GM23338 (cell line): ENCODE measurements around the gene SLC6A5.

Experiments used
- CTCF ChIP-seq, 2 experiments: fragments of 200-600 bp in 1 of 2; sonication (generic) in 1 of 2; conservative IDR thresholded peaks; 2 replicates each; pipeline versions ENCODE4 v1.5.1 to v1.6.1; 2016 to 2017; ENCODE audit warnings: antibody characterized with exemption in 2 of 2, low read depth in 2 of 2, mild to moderate bottlenecking in 2 of 2, moderate library complexity in 1 of 2
- EZH2 ChIP-seq: fragments of 200-600 bp; sonication (generic); IDR thresholded peaks from one replicate; pipeline ENCODE4 v1.8.0; 2017; ENCODE audit warnings: antibody characterized with exemption, mild to moderate bottlenecking, low read depth; ENCODE audit not compliant: unreplicated experiment
- JUNB ChIP-seq: IDR thresholded peaks from one replicate; pipeline ENCODE4 v1.6.1; 2016; ENCODE audit warnings: antibody characterized with exemption; ENCODE audit not compliant: unreplicated experiment

- TF ChIP-seq CTCF (conservative IDR thresholded peaks at IDR 0.05; ENCODE audit: low read depth in 2 of 2) (no peak), EZH2 (no peak), JUNB (no peak)
Measured at GRCh38 chr11:20639688-20640087, 40.3 kb downstream of the SLC6A5 start.
